ENCODE data around the gene LCA5L.

The LCA5L gene

GRCh38 chr21:39445321-39446269 is at the start of gene LCA5L:
TSS of gene LCA5L (minus strand) at chr21:39445778. CDS start at chr21:39428493, 17,285 bp downstream.
- H3K4me3 ChIP-seq (ENCODE audit: low read depth, low read length): peak within 1 kb of the TSS; percentile 76
- peak; percentile 8; the same call in 1 of the 2 replicates for TF ChIP-seq CTCF (IDR thresholded peaks at IDR 0.05; ENCODE audit: control insufficient read depth, extremely low read depth, insufficient read depth)
- DNase-seq (ENCODE audit: low read depth): peak; percentile 76

GRCh38 chr21:39489380-39489924 is 43.9 kb upstream of the LCA5L start:
- no peak overlapping the region for H3K4me3 ChIP-seq (ENCODE audit: low read depth, low read length)
- no peak for DNase-seq (ENCODE audit: low read depth)
- no peak for TF ChIP-seq CTCF (IDR thresholded peaks at IDR 0.05; ENCODE audit: control insufficient read depth, extremely low read depth, insufficient read depth)

GRCh38 chr21:39484711-39485276 is 39.2 kb upstream of the LCA5L start:
- no peak overlapping the region for H3K4me3 ChIP-seq (ENCODE audit: low read depth, low read length)
- no peak for DNase-seq (ENCODE audit: low read depth)
- no peak for TF ChIP-seq CTCF (IDR thresholded peaks at IDR 0.05; ENCODE audit: control insufficient read depth, extremely low read depth, insufficient read depth)

- no peak overlapping the region for H3K4me3 ChIP-seq (ENCODE audit: low read depth, low read length)
- no peak for DNase-seq (ENCODE audit: low read depth)
- no peak for TF ChIP-seq CTCF (IDR thresholded peaks at IDR 0.05; ENCODE audit: control insufficient read depth, extremely low read depth, insufficient read depth)
Observed at GRCh38 chr21:39483917-39484316, 38.3 kb upstream of the LCA5L start.

- no peak overlapping the region for H3K4me3 ChIP-seq (ENCODE audit: low read depth, low read length)
- TF ChIP-seq CTCF (IDR thresholded peaks at IDR 0.05; ENCODE audit: control insufficient read depth, extremely low read depth, insufficient read depth): no peak
- DNase-seq (ENCODE audit: low read depth): no peak
Observed at GRCh38 chr21:39481886-39482285, 36.3 kb upstream of the LCA5L start.

- no peak for DNase-seq (ENCODE audit: low read depth)
- no peak overlapping the region for H3K4me3 ChIP-seq (ENCODE audit: low read depth, low read length)
- no peak for TF ChIP-seq CTCF (IDR thresholded peaks at IDR 0.05; ENCODE audit: control insufficient read depth, extremely low read depth, insufficient read depth)
Observed at GRCh38 chr21:39480271-39480670, 34.7 kb upstream of the LCA5L start.
